H1 (cell line): ENCODE data around the gene GTPBP1. TPM values are rescaled to one million over a fixed set of nuclear protein-coding genes. Genes with fewer than 3 reads are reported as not detected.

ENCODE experiments used
- ASH2L ChIP-seq: fragments of 200-600, 300-600 bp; sonication (generic); IDR thresholded peaks from one replicate; pipeline ENCODE4 v1.7.1; 2017; ENCODE audit warnings: low read length
- ATF2 ChIP-seq: IDR thresholded peaks from 2 replicates; pipeline ENCODE4 v1.6.1; 2012; ENCODE audit warnings: low read length, inconsistent platforms
- CBX5 ChIP-seq: fragments of 300-800, 300-1000 bp; sonication (generic); IDR thresholded peaks from 2 replicates; pipeline ENCODE4 v1.7.1; 2016; ENCODE audit warnings: antibody characterized with exemption, low read length, low read depth
- CBX8 ChIP-seq: fragments of 300-800, 300-1000 bp; sonication (generic); IDR thresholded peaks from 2 replicates; pipeline ENCODE4 v1.7.1; 2016; ENCODE audit warnings: low read depth, low read length, borderline replicate concordance
- CEBPB ChIP-seq: IDR thresholded peaks from 2 replicates; pipeline ENCODE4 v1.6.1; 2012; ENCODE audit warnings: low read depth, low read length
- CHD1 ChIP-seq: IDR thresholded peaks from 2 replicates; pipeline ENCODE4 v1.6.1; 2012; ENCODE audit warnings: low read depth, low read length, improper control_type of control experiment
- E2F6 ChIP-seq: IDR thresholded peaks from 2 replicates; pipeline ENCODE4 v1.6.1; 2012; ENCODE audit warnings: inconsistent platforms
- GABPA ChIP-seq: IDR thresholded peaks from 2 replicates; pipeline ENCODE4 v1.6.1; 2011; ENCODE audit warnings: mild to moderate bottlenecking, low read length, moderate library complexity, borderline replicate concordance; ENCODE audit not compliant: insufficient read depth
- JUN ChIP-seq: IDR thresholded peaks from 2 replicates; pipeline ENCODE4 v1.6.1; 2011; ENCODE audit warnings: low read depth, mild to moderate bottlenecking, improper control_type of control experiment, low read length
- KDM1A ChIP-seq: fragments of 200-600, 300-600 bp; sonication (generic); IDR thresholded peaks from 2 replicates; pipeline ENCODE4 v1.7.1; 2016; ENCODE audit warnings: mild to moderate bottlenecking, low read length, borderline replicate concordance
- MAFK ChIP-seq: IDR thresholded peaks from 2 replicates; pipeline ENCODE4 v1.6.1; 2012; ENCODE audit warnings: low read depth, mild to moderate bottlenecking, improper control_type of control experiment, low read length
- NANOG ChIP-seq: IDR thresholded peaks from 2 replicates; pipeline ENCODE4 v1.6.1; 2011; ENCODE audit warnings: low read length, low read depth, mild to moderate bottlenecking, inconsistent platforms; ENCODE audit not compliant: insufficient read depth, poor library complexity, severe bottlenecking
- RBBP5 ChIP-seq: IDR thresholded peaks from 2 replicates; pipeline ENCODE4 v1.7.1; 2012; ENCODE audit warnings: low read depth, mild to moderate bottlenecking, inconsistent platforms, low read length, moderate library complexity, borderline replicate concordance
- RFX5 ChIP-seq: IDR thresholded peaks from 2 replicates; pipeline ENCODE4 v1.6.1; 2011; ENCODE audit warnings: low read depth, low read length, improper control_type of control experiment, borderline replicate concordance
- RNF2 ChIP-seq: fragments of 200-900, 300-1000 bp; sonication (generic); IDR thresholded peaks from 2 replicates; pipeline ENCODE4 v1.7.1; 2016; ENCODE audit warnings: borderline replicate concordance, low read depth, mild to moderate bottlenecking, antibody characterized with exemption, low read length; ENCODE audit not compliant: poor library complexity, severe bottlenecking; ENCODE audit errors: missing control alignments
- SIN3A ChIP-seq, 2 experiments: IDR thresholded peaks in 1 of 2; conservative IDR thresholded peaks in 1 of 2; 2 replicates each; pipeline ENCODE4 v1.6.1; 2011 to 2012; ENCODE audit warnings: low read length in 2 of 2, improper control_type of control experiment in 1 of 2, low read depth in 1 of 2, mild to moderate bottlenecking in 1 of 2
- SIRT6 ChIP-seq: IDR thresholded peaks from one replicate; pipeline ENCODE4 v1.7.1; 2012; ENCODE audit warnings: low read length, inconsistent platforms
- SIX5 ChIP-seq: IDR thresholded peaks from 2 replicates; pipeline ENCODE4 v1.6.1; 2011; ENCODE audit warnings: mild to moderate bottlenecking, low read depth, low read length
- SUZ12 ChIP-seq: fragments of 200-600 bp; sonication (generic); IDR thresholded peaks from 2 replicates; pipeline ENCODE4 v1.6.1; 2012; ENCODE audit warnings: mild to moderate bottlenecking, inconsistent platforms, low read length, moderate library complexity, mixed read lengths
- TEAD4 ChIP-seq: IDR thresholded peaks from 2 replicates; pipeline ENCODE4 v1.6.1; 2012; ENCODE audit warnings: low read depth, low read length, inconsistent platforms, mixed read lengths
- polyA plus RNA-seq, 7 experiments: library from polyadenylated mRNA; depleted of rRNA in 3 of 7; stranded (reverse) in 5 of 7; unstranded in 2 of 7; fragments of >200 nt in 5 of 7; fragments of 200-250 nt in 2 of 7; gene quantifications; 1 replicate in 5 of 7; 2 replicates in 1 of 7; 4 replicates in 1 of 7; pipeline versions ENCODE4 v1.2.1 to v1.2.3, GENCODE V29; 2011 to 2013; ENCODE audit warnings: missing spikeins in 2 of 7, mixed read lengths in 2 of 7
- total RNA-seq: library from RNA; stranded (reverse); fragmentation: NEBNext Ultra II Directional; extraction: Animal tissue kit (Norgen Biotek cat#: 25700); gene quantifications from 2 replicates; pipeline ENCODE4 v1.2.1, GENCODE V29; 2021
- TF ChIP-seq, protein P1 (sequence below): IDR thresholded peaks from 2 replicates; pipeline ENCODE4 v1.6.1; 2012; ENCODE audit warnings: inconsistent platforms

Gene GTPBP1
- total and polyA plus RNA-seq, 2 of the 8 experiments (the other 6 are each of a cell fraction or from before 2014, with no cell fraction given), result 53.1 to 91.8 TPM

- TF ChIP-seq, protein P1, sequence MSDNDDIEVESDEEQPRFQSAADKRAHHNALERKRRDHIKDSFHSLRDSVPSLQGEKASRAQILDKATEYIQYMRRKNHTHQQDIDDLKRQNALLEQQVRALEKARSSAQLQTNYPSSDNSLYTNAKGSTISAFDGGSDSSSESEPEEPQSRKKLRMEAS, result peak; percentile 37
- TF ChIP-seq JUN, result no peak
- TF ChIP-seq CHD1, result peak; percentile 98
- peak; percentile 45 for TF ChIP-seq SIX5
- no peak for TF ChIP-seq TEAD4
- 0 out of 2 replicates have a peak, but pooled peaks have one; percentile 13 for TF ChIP-seq RBBP5
- peak; percentile 23 for TF ChIP-seq ASH2L
- no peak for TF ChIP-seq SIRT6
- TF ChIP-seq MAFK, result no peak
- TF ChIP-seq E2F6, result no peak
- no peak for TF ChIP-seq RNF2
- TF ChIP-seq CBX5, result no peak
- TF ChIP-seq RFX5, result no peak
- no peak for TF ChIP-seq KDM1A
- TF ChIP-seq SIN3A (conservative IDR thresholded peaks at IDR 0.05 in 1 of 2, IDR thresholded peaks at IDR 0.05 in 1 of 2; ENCODE audit: low read depth in 1 of 2, low read length in 2 of 2), result peak; percentile 94 to 99
- peak; percentile 29; the same call in 1 of the 2 replicates for TF ChIP-seq ATF2
- TF ChIP-seq SUZ12, result no peak
- no peak for TF ChIP-seq GABPA
- no peak for TF ChIP-seq NANOG
- TF ChIP-seq CBX8, result no peak
- TF ChIP-seq CEBPB, result no peak
Observed at GRCh38 chr22:38656256-38657044, 49.3 kb upstream of the GTPBP1 start, which contains the start of the genes CBY1 and FAM227A (continued).
